Brain microvascular endothelial cell (primary cell): ENCODE data around the gene LIPC.

Experiments
- DNase-seq: peaks from one replicate; pipeline ENCODE4 v3.0.0-alpha.2; 2020
- H3K27ac ChIP-seq: fragments of 250-450 bp; sonication (Bioruptor Pico); 2 replicates; pipeline ENCODE4 v1.5.1; 2020; ENCODE audit warnings: mild to moderate bottlenecking, moderate library complexity
- H3K27me3 ChIP-seq: fragments of 250-450 bp; sonication (Bioruptor Pico); replicated peaks from 2 replicates; pipeline ENCODE4 v1.5.1; 2020; ENCODE audit warnings: mild to moderate bottlenecking
- H3K36me3 ChIP-seq: fragments of 250-450 bp; sonication (Bioruptor Pico); replicated peaks from 2 replicates; pipeline ENCODE4 v1.5.1; 2020; ENCODE audit warnings: mild to moderate bottlenecking
- H3K4me3 ChIP-seq: 2 replicates; pipeline ENCODE4 v1.5.1; 2011; ENCODE audit warnings: low read depth, mild to moderate bottlenecking, control low read depth, low read length, moderate library complexity
- in situ Hi-C: cut with HindIII; loops from 2 replicates; pipeline ENCODE4 v1.10.0; 2017; ENCODE audit warnings: low sequenced_read_pairs, low pct_ligation_motif_present
- TF ChIP-seq, protein P1 (sequence below): IDR thresholded peaks from 2 replicates; pipeline ENCODE4 v1.5.1; 2011; ENCODE audit warnings: low read depth, mild to moderate bottlenecking, moderate library complexity, low read length, control low read depth, inconsistent platforms; ENCODE audit errors: missing control alignments

LIPC gene

GRCh38 chr15:58472821-58473581 is 41.2 kb downstream of the LIPC start:
- TF ChIP-seq, protein P1, sequence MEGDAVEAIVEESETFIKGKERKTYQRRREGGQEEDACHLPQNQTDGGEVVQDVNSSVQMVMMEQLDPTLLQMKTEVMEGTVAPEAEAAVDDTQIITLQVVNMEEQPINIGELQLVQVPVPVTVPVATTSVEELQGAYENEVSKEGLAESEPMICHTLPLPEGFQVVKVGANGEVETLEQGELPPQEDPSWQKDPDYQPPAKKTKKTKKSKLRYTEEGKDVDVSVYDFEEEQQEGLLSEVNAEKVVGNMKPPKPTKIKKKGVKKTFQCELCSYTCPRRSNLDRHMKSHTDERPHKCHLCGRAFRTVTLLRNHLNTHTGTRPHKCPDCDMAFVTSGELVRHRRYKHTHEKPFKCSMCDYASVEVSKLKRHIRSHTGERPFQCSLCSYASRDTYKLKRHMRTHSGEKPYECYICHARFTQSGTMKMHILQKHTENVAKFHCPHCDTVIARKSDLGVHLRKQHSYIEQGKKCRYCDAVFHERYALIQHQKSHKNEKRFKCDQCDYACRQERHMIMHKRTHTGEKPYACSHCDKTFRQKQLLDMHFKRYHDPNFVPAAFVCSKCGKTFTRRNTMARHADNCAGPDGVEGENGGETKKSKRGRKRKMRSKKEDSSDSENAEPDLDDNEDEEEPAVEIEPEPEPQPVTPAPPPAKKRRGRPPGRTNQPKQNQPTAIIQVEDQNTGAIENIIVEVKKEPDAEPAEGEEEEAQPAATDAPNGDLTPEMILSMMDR: no peak
- no peak for DNase-seq
- Histone ChIP-seq H3K36me3 (no peaks in the 10 kb centered on the region), H3K27ac (peak overlapping the region; percentile 4), H3K27me3 (no peaks in the 10 kb centered on the region), H3K4me3 (no peak overlapping the region)
- in situ Hi-C loops: no loop called here

GRCh38 chr15:58473724-58474123 is 41.9 kb downstream of the LIPC start:
- H3K27ac ChIP-seq: peak overlapping the region; percentile 4
- in situ Hi-C loops: no loop called here
- H3K36me3 ChIP-seq: no peaks in the 10 kb centered on the region
- no peaks in the 10 kb centered on the region for H3K27me3 ChIP-seq
- no peak overlapping the region for H3K4me3 ChIP-seq
- DNase-seq: peak; percentile 72
- TF ChIP-seq, protein P1: no peak

DNA sequence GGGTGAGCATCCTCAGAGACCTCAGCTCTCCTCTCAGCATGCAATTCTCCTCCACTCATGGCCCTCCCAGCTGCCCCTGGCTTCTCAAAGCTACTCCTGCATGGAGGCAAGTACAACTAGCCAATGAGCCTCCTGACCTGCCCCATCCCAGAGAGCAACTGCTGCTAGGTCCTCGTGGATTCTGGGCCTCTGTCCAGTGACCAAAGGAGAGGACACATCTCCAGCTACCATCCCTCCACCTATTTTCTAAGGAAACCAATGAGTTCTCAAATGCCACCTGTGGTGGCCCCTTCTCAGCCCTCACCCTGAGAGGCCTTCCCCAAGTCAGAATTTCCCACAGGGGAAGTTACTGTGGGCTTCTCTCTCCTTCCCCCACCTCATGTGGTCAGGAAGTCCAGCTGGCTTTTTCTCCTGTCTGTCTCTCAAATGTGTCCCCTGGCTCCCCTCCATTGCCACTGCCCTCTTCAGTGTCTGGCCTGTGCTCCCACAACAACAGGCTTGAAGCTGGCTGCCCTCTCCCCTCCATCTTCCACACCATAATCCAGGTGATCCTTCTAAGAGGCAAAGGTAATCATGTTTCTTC is 43.0 kb downstream of the LIPC start:
- DNase-seq: no peak
- in situ Hi-C loops: no loop called here
- Histone ChIP-seq H3K27me3 (no peaks in the 10 kb centered on the region), H3K36me3 (no peaks in the 10 kb centered on the region), H3K27ac (no peak overlapping the region), H3K4me3 (no peak overlapping the region)
- TF ChIP-seq, protein P1: no peak

DNA sequence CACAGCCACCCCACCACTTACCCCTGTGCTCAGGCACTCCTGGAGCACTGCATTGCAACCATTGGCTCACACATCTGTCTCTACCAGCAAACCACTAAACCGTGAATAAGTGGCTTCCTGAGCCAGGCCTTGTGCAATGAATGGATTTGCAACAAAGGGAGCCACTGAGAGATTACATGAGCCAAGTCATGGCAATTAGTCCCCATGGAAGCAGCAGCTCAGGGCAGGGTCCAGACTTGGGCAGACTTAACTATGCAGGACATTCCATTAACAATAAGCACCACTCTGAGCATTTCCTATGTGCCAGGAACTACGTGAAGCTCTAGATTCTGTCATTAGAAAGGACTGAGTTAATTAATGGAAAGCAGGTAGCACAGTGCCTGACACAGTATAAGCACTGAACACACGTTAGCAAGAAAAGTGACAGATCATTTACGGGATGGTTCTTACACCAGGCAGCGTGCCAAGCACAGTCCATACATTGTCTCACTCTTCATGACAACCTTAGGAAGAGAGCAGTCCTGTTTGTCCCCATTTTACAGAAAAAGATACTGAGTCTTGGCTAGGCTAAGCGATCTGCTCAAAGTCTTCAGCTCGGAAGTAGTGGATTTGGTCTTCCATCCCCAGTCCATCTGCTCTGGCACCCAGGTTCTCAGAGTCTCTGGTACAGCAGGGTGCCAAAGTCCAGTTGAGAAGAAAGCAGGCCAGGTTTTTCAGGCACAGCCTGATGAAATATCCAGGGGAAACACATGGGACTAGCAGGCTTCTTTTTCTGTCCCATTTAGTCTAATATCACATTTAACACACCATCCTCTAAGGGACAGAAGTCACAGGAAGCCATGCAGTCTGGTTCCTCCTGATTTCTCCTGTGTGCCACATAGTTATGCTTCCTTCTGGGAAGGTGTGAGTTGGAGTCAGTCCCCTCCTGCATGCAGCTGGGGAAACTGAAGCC is 44.1 kb downstream of the LIPC start:
- no peak overlapping the region for H3K4me3 ChIP-seq
- no peaks in the 10 kb centered on the region for H3K36me3 ChIP-seq
- in situ Hi-C loops: no loop called here
- TF ChIP-seq, protein P1: no peak
- no peak for DNase-seq
- no peaks in the 10 kb centered on the region for H3K27me3 ChIP-seq
- H3K27ac ChIP-seq: no peak overlapping the region

GRCh38 chr15:58476525-58477162 is 44.9 kb downstream of the LIPC start:
- TF ChIP-seq, protein P1: no peak
- Histone ChIP-seq H3K36me3 (no peaks in the 10 kb centered on the region), H3K4me3 (no peak overlapping the region), H3K27ac (no peak overlapping the region), H3K27me3 (no peaks in the 10 kb centered on the region)
- DNase-seq: no peak
- in situ Hi-C loops: no loop called here
